Naive thymus-derived CD8-positive, alpha-beta T cell (primary cell): Measurements from ENCODE around the gene SLC16A9. TPM values are rescaled to one million over a fixed set of nuclear protein-coding genes. Genes with fewer than 3 reads are reported as not detected.
"Not testable (repeated sequence)": the region's sequence is repeated elsewhere in the genome, so short reads cannot be mapped to it uniquely, and the experiment has no call there.

ENCODE experiments used
- ATAC-seq, 2 donors: fragments of 150-1000 bp; cut with Tn5 transposase in 1 of 2; sonication (Bioruptor Pico), chemical (Tn5 transposase) in 1 of 2; 1 replicate in 1 of 2; 2 replicates in 1 of 2; pipeline ENCODE4 v1.10.0; 2021; ENCODE audit warnings: mild to moderate bottlenecking in 2 of 2, moderate library complexity in 2 of 2
- POLR2A ChIA-PET: fragments of 350-600 bp; sonication (Branson Sonifier 250); formaldehyde crosslinking; loops from one replicate; lab custom pipeline; 2021; ENCODE audit warnings: antibody characterized with exemption; lab: Charles Lee
- DNase-seq, 10 donors: peaks; one replicate each; pipeline versions ENCODE4 v3.0.0 to v3.0.0-alpha.2; 2020 to 2022
- H3K27ac Mint-ChIP-seq, 10 donors: one replicate each; pipeline ENCODE4 v1.8.0; 2020 to 2022; ENCODE audit warnings: mild to moderate bottlenecking in 10 of 10, mixed read lengths in 10 of 10, moderate library complexity in 4 of 10, inconsistent platforms in 1 of 10
- H3K27me3 Mint-ChIP-seq, 5 donors: one replicate each; pipeline ENCODE4 v1.8.0; 2021 to 2022; ENCODE audit warnings: mixed read lengths in 5 of 5
- H3K36me3 Mint-ChIP-seq, 3 donors: one replicate each; pipeline ENCODE4 v1.8.0; 2020 to 2022; ENCODE audit warnings: mixed read lengths in 3 of 3, mild to moderate bottlenecking in 2 of 3, inconsistent platforms in 1 of 3
- H3K4me1 Mint-ChIP-seq, 4 donors: one replicate each; pipeline ENCODE4 v1.8.0; 2021 to 2022; ENCODE audit warnings: mixed read lengths in 4 of 4
- H3K4me3 Mint-ChIP-seq, 10 donors: one replicate each; pipeline ENCODE4 v1.8.0; 2020 to 2022; ENCODE audit warnings: mild to moderate bottlenecking in 10 of 10, mixed read lengths in 10 of 10, moderate library complexity in 6 of 10, inconsistent platforms in 1 of 10
- H3K9me3 Mint-ChIP-seq, 9 donors: one replicate each; pipeline ENCODE4 v1.8.0; 2020 to 2022; ENCODE audit warnings: mixed read lengths in 9 of 9, mild to moderate bottlenecking in 3 of 9, inconsistent platforms in 1 of 9, moderate library complexity in 1 of 9
- polyA plus RNA-seq, 3 donors: library from polyadenylated mRNA; unstranded; fragments of 300-500 nt; fragmentation: Illumina TruSeq; gene quantifications; one replicate each; pipeline ENCODE4 v1.2.3, GENCODE V29; 2021
- total RNA-seq, 8 experiments: library from RNA in 2 of 8; stranded (reverse) in 2 of 8; gene quantifications; one replicate each; pipeline ENCODE4 v1.2.3 and lab custom pipeline; 2021 to 2026

SLC16A9 gene
- total and polyA plus RNA-seq, 5 experiments from 2014 or later = not detected

DNA sequence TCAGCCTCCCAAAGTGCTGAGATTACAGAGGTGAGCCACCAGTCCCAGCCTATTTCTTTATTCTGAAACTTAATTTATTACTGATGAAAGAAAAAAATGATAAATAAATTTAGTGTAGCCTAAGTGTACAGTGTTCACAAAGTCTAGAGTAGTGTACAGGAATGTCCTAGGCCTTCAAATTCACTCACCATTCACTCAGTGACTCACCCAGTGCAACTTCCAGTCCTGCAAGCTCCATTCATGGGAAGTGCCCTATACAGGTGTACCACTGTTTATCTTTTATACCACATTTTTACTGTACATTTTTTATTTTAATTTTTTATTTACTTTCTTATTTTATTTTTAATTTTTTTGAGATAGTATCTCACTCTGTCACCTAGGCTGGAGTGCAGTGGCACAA is 31.4 kb upstream of the SLC16A9 start:
- Mint-ChIP-seq H3K4me1 (no peaks in the 10 kb centered on the region), H3K27ac (no peak overlapping the region), H3K27me3 (peaks cover 0 to 8% (median 3%) of the 10 kb centered on the region in 5 donors), H3K4me3 (no peak overlapping the region), H3K36me3 (no peaks in the 10 kb centered on the region), H3K9me3 (peaks cover 0 to 22% (median 2%) of the 10 kb centered on the region in 9 donors)
- DNase-seq (no peak), ATAC-seq (no peak)
- POLR2A ChIA-PET = no interaction called here

GRCh38 chr10:59736749-59737148 is 27.1 kb upstream of the SLC16A9 start:
- POLR2A ChIA-PET = no interaction called here
- Mint-ChIP-seq H3K27me3 (peaks cover 0 to 17% (median 6%) of the 10 kb centered on the region in 5 donors), H3K4me3 (no peak overlapping the region), H3K4me1 (peaks cover 0 to 4% (median 1%) of the 10 kb centered on the region in 4 donors), H3K27ac (no peak overlapping the region), H3K36me3 (no peaks in the 10 kb centered on the region), H3K9me3 (no peaks in the 10 kb centered on the region)
- ATAC-seq (no peak), DNase-seq (no peak)

- H3K9me3 Mint-ChIP-seq = no peaks in the 10 kb centered on the region
- POLR2A ChIA-PET = no interaction called here
These were observed 25.6 kb upstream of the SLC16A9 start for GRCh38 chr10:59735296-59735695.

GRCh38 chr10:59734014-59734462 is 24.4 kb upstream of the SLC16A9 start:
- Mint-ChIP-seq H3K27ac (no peak overlapping the region), H3K4me3 (no peak overlapping the region), H3K36me3 (no peaks in the 10 kb centered on the region), H3K27me3 (peaks cover 0 to 17% (median 6%) of the 10 kb centered on the region in 5 donors), H3K4me1 (peaks cover 0 to 4% (median 1%) of the 10 kb centered on the region in 4 donors), H3K9me3 (no peaks in the 10 kb centered on the region)
- ATAC-seq (no peak), DNase-seq (no peak)
- POLR2A ChIA-PET = no interaction called here

More at GRCh38 chr10:59735296-59735695, 25.6 kb upstream of the SLC16A9 start:
- ATAC-seq = no peak
- Mint-ChIP-seq H3K27me3 (peaks cover 0 to 17% (median 6%) of the 10 kb centered on the region in 5 donors), H3K27ac (no peak overlapping the region), H3K4me3 (no peak overlapping the region), H3K4me1 (peaks cover 0 to 4% (median 1%) of the 10 kb centered on the region in 4 donors), H3K36me3 (no peaks in the 10 kb centered on the region)
- DNase-seq = no peak

DNA sequence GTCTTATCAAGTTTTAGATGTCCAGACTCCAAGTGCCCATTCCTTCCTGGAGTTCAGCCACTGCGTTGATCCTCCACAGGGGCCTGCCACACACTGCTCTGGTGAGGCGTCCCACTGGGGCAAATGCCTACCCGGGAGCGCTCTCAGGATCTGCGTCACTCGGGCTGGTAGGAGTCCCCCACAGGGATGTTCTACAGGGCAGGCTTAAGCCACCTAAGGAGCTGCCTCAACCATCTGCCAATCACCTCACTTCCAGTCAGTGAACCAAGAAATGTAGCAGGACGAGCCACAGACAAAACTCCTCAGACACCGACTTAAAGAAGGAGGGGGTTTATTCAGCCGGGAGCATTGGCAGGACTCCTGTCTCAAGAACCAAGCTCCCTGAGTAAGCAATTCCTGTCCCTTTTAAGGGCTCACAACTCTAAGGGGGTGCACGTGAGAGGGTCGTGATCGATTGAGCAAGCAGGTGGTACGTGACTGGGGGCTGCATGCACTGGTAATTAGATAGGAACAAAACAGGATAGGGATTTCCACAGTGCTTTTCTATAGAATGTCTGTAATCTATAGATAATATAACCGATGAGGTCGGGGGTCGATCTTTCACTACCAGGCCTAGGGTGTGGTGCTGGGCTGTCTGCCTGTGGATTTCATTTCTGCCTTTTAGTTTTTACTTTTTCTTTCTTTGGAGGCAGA is 23.8 kb upstream of the SLC16A9 start:
- ATAC-seq, H3K27ac Mint-ChIP-seq, POLR2A ChIA-PET, H3K36me3 Mint-ChIP-seq, H3K9me3 Mint-ChIP-seq, DNase-seq, H3K4me3 Mint-ChIP-seq, H3K4me1 Mint-ChIP-seq: not testable (repeated sequence)
- peaks cover 0 to 14% (median 6%) of the 10 kb centered on the region in 5 donors for H3K27me3 Mint-ChIP-seq

- H3K27ac Mint-ChIP-seq, H3K4me1 Mint-ChIP-seq, H3K36me3 Mint-ChIP-seq: not testable (repeated sequence)
These were observed 23.2 kb upstream of the SLC16A9 start for GRCh38 chr10:59732849-59733248.

GRCh38 chr10:59729167-59729566 is 19.5 kb upstream of the SLC16A9 start:
- POLR2A ChIA-PET, H3K36me3 Mint-ChIP-seq, H3K27ac Mint-ChIP-seq: not testable (repeated sequence)

More at GRCh38 chr10:59732849-59733248, 23.2 kb upstream of the SLC16A9 start:
- DNase-seq, POLR2A ChIA-PET, ATAC-seq, H3K27me3 Mint-ChIP-seq, H3K4me3 Mint-ChIP-seq, H3K9me3 Mint-ChIP-seq: not testable (repeated sequence)

DNA sequence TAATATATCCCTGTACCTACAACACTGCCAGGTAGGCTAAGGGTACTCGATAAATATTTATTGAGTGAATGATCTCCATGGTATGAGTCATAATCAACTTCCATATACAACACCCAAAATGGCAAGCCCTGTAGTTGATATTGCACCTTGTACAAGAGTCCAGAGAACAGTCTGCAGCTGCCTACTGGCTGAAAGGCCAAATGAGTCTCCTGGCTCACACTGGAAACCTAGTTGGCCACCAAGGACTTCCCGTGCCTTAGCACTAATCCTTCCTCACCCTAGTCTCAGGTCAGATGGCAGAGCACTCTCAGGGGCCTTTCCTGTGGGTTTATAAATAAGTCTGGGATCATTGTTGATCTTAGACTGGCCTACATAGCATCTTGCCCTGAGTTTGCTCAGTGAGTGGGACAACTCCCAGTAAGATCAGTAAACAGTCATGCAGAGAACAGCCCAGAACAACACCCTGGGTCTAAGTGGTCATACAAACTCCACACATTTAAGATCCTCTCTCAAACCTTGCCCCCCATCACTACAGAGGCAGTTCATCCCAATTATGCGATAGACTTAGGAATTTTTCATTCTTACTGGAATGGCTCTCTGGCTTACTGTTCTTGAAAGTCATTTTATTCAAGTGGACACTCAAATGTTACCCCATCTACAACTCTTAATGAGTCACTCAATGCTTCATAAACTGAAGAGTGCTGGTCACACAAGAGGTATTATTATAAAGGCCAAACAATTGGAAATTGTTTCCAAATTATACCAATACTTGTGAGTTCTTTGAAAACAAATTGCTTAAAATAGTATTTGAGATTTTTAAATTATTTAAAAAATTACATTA is 14.7 kb upstream of the SLC16A9 start:
- Mint-ChIP-seq H3K27ac (no peak overlapping the region), H3K4me1 (no peaks in the 10 kb centered on the region), H3K27me3 (peaks cover 6 to 13% (median 8%) of the 10 kb centered on the region in 5 donors), H3K36me3 (peaks cover 0 to 5% (median 0%) of the 10 kb centered on the region in 3 donors), H3K4me3 (no peak overlapping the region), H3K9me3 (peaks cover 0 to 20% (median 6%) of the 10 kb centered on the region in 9 donors)
- ATAC-seq (no peak), DNase-seq (no peak)
- POLR2A ChIA-PET = no interaction called here

More at GRCh38 chr10:59729167-59729566, 19.5 kb upstream of the SLC16A9 start:
- H3K27me3 Mint-ChIP-seq, H3K4me1 Mint-ChIP-seq, DNase-seq, H3K9me3 Mint-ChIP-seq, ATAC-seq, H3K4me3 Mint-ChIP-seq: not testable (repeated sequence)

- no peak overlapping the region for H3K4me3 Mint-ChIP-seq
- peaks cover 0 to 5% (median 0%) of the 10 kb centered on the region in 3 donors for H3K36me3 Mint-ChIP-seq
- DNase-seq = no peak
- no peaks in the 10 kb centered on the region for H3K4me1 Mint-ChIP-seq
- H3K27ac Mint-ChIP-seq = no peak overlapping the region
- POLR2A ChIA-PET = no interaction called here
- ATAC-seq = no peak
- H3K9me3 Mint-ChIP-seq = peaks cover 0 to 20% (median 7%) of the 10 kb centered on the region in 9 donors
- peaks cover 7 to 30% (median 13%) of the 10 kb centered on the region in 5 donors for H3K27me3 Mint-ChIP-seq
These were observed 10.7 kb upstream of the SLC16A9 start for GRCh38 chr10:59720377-59720776.

GRCh38 chr10:59719374-59719773 is 9.7 kb upstream of the SLC16A9 start:
- Mint-ChIP-seq H3K27ac (no peak overlapping the region), H3K4me1 (no peaks in the 10 kb centered on the region), H3K36me3 (peaks cover 0 to 5% (median 0%) of the 10 kb centered on the region in 3 donors), H3K4me3 (no peak overlapping the region), H3K27me3 (peaks cover 8 to 39% (median 12%) of the 10 kb centered on the region in 5 donors), H3K9me3 (peaks cover 0 to 20% (median 7%) of the 10 kb centered on the region in 9 donors)
- ATAC-seq (no peak), DNase-seq (no peak)
- POLR2A ChIA-PET = no interaction called here

DNA sequence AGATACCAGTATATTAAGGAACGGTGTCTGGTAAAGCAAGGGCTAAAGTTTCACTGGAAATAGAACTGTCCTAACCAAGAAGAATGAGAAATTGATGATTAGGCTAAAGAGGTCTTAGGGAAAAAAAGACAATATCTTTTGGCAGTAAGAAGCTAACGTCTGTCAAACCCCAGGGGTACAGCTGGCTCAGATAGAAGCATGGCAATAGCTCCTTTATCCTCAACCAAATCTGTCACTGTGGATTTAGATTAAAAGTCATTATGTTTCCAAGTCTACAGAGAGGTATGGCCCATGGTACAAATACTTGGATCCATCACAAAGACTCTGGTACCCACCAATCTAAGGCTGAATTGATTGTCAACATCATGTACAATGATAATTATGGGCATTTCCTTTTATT is 8.6 kb upstream of the SLC16A9 start:
- peaks cover 0 to 20% (median 7%) of the 10 kb centered on the region in 9 donors for H3K9me3 Mint-ChIP-seq

DNA sequence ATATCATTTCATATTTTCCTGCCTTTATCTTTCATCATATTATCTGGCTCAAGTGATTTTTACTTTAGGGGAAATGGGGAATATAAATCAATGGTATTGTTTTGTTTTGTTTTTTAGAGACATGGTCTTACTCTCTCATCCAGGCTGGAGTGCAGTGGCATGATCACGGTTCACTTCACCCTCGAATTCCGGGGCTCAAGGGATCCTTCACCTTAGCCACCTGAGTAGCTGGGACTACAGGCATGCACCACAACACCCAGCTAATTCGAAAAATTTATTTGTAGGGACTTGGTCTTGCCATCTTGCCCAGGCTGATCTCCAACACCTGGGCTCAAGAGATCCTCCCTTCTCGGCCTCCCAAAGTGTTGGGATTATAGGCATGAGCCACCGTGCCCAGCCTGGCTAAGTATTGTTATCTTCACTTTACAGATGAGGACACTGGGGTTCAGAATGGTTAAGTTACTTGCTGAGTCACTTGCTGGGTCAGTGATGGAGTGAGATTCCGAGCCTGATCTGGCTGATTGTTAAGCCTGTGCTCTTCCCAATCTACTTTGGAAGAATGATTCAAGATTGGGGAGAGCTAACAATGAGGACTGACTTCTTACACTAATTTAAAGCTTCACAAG is 3.7 kb upstream of the SLC16A9 start:
- Mint-ChIP-seq H3K4me3 (no peak overlapping the region), H3K27me3 (peaks cover 13 to 72% (median 35%) of the 10 kb centered on the region in 5 donors), H3K27ac (no peak overlapping the region), H3K9me3 (peaks cover 0 to 2% (median 0%) of the 10 kb centered on the region in 9 donors), H3K4me1 (peaks cover 0 to 8% (median 3%) of the 10 kb centered on the region in 4 donors), H3K36me3 (no peaks in the 10 kb centered on the region)
- DNase-seq (no peak), ATAC-seq (no peak)
- POLR2A ChIA-PET = no interaction called here

More for the DNA sequence above, 8.6 kb upstream of the SLC16A9 start:
- ATAC-seq (no peak), DNase-seq (no peak)
- Mint-ChIP-seq H3K36me3 (peaks cover 0 to 5% (median 0%) of the 10 kb centered on the region in 3 donors), H3K27me3 (peaks cover under 1 to 39% (median 10%) of the 10 kb centered on the region in 5 donors), H3K4me3 (no peak overlapping the region), H3K27ac (no peak overlapping the region), H3K4me1 (no peaks in the 10 kb centered on the region)
- POLR2A ChIA-PET = no interaction called here
